H9 (cell line): ENCODE results near the gene HOXD4. TPM values are rescaled to one million over a fixed set of nuclear protein-coding genes. Genes with fewer than 3 reads are reported as not detected.

Experiments used
- DNase-seq: peaks from one replicate; pipeline ENCODE4 v3.0.0-alpha.2; 2017
- H2AFZ ChIP-seq: one replicate; pipeline ENCODE4 v1.6.1; 2013; ENCODE audit warnings: mild to moderate bottlenecking, low read length, control low read depth, moderate library complexity
- H2AK5ac ChIP-seq: 2 replicates; pipeline ENCODE4 v1.6.1; 2013; ENCODE audit warnings: low read length, control low read depth, mixed read lengths; ENCODE audit not compliant: insufficient read length
- H2BK120ac ChIP-seq: one replicate; pipeline ENCODE4 v1.6.1; 2013; ENCODE audit warnings: low read depth, mild to moderate bottlenecking, low read length, control low read depth, inconsistent platforms; ENCODE audit not compliant: poor library complexity, severe bottlenecking
- H2BK12ac ChIP-seq: 2 replicates; pipeline ENCODE4 v1.6.1; 2013; ENCODE audit warnings: low read length, control low read depth, mixed read lengths, low read depth; ENCODE audit not compliant: insufficient read length
- H2BK15ac ChIP-seq: 2 replicates; pipeline ENCODE4 v1.6.1; 2013; ENCODE audit warnings: low read depth, low read length, control low read depth
- H2BK20ac ChIP-seq: one replicate; pipeline ENCODE4 v1.6.1; 2013; ENCODE audit warnings: low read depth, mild to moderate bottlenecking, low read length, control low read depth, inconsistent platforms; ENCODE audit not compliant: poor library complexity, severe bottlenecking
- H2BK5ac ChIP-seq: 2 replicates; pipeline ENCODE4 v1.6.1; 2013; ENCODE audit warnings: low read length, control low read depth, mixed read lengths; ENCODE audit not compliant: insufficient read length
- H3K14ac ChIP-seq: 2 replicates; pipeline ENCODE4 v1.6.1; 2013; ENCODE audit warnings: low read length, control low read depth; ENCODE audit not compliant: insufficient read depth
- H3K18ac ChIP-seq: 2 replicates; pipeline ENCODE4 v1.6.1; 2013; ENCODE audit warnings: low read depth, mild to moderate bottlenecking, mixed read lengths, low read length, control low read depth; ENCODE audit not compliant: insufficient read length
- H3K23ac ChIP-seq: 2 replicates; pipeline ENCODE4 v1.6.1; 2013; ENCODE audit warnings: low read length, control low read depth, mixed read lengths, low read depth; ENCODE audit not compliant: insufficient read length
- H3K23me2 ChIP-seq: 2 replicates; pipeline ENCODE4 v1.6.1; 2013; ENCODE audit warnings: low read depth, mild to moderate bottlenecking, mixed read lengths, low read length, control low read depth; ENCODE audit not compliant: insufficient read length, poor library complexity, severe bottlenecking
- H3K27ac ChIP-seq: 2 replicates; pipeline ENCODE4 v1.5.1; 2013; ENCODE audit warnings: low read length, control low read depth, mixed read lengths, low read depth; ENCODE audit not compliant: insufficient read length
- H3K27me3 ChIP-seq: 2 replicates; pipeline ENCODE4 v1.6.1; 2013; ENCODE audit warnings: low read length, control low read depth, inconsistent platforms; ENCODE audit not compliant: insufficient read depth
- H3K4ac ChIP-seq: 2 replicates; pipeline ENCODE4 v1.6.1; 2013; ENCODE audit warnings: low read depth, mild to moderate bottlenecking, control low read depth, inconsistent platforms, low read length, moderate library complexity
- H3K4me1 ChIP-seq: 2 replicates; pipeline ENCODE4 v1.6.1; 2013; ENCODE audit warnings: low read length, control low read depth, inconsistent platforms; ENCODE audit not compliant: insufficient read depth
- H3K4me2 ChIP-seq: 2 replicates; pipeline ENCODE4 v1.6.1; 2013; ENCODE audit warnings: low read length, control low read depth, mixed read lengths; ENCODE audit not compliant: insufficient read length, insufficient read depth
- H3K56ac ChIP-seq: 2 replicates; pipeline ENCODE4 v1.6.1; 2013; ENCODE audit warnings: low read depth, mild to moderate bottlenecking, mixed read lengths, low read length, control low read depth; ENCODE audit not compliant: insufficient read length
- H3K79me1 ChIP-seq: 2 replicates; pipeline ENCODE4 v1.6.1; 2013; ENCODE audit warnings: low read depth, mild to moderate bottlenecking, moderate library complexity, low read length, control low read depth, inconsistent platforms; ENCODE audit not compliant: insufficient read depth, poor library complexity, severe bottlenecking
- H3K79me2 ChIP-seq: 2 replicates; pipeline ENCODE4 v1.6.1; 2013; ENCODE audit warnings: low read length, control low read depth, inconsistent platforms; ENCODE audit not compliant: insufficient read depth
- H3K9ac ChIP-seq: 2 replicates; pipeline ENCODE4 v1.6.1; 2013; ENCODE audit warnings: low read length, control low read depth, mixed read lengths; ENCODE audit not compliant: insufficient read length; ENCODE audit errors: extremely low read depth
- H3K9me3 ChIP-seq: one replicate; pipeline ENCODE4 v1.6.1; 2013; ENCODE audit warnings: low read depth, low read length, inconsistent platforms; ENCODE audit not compliant: control insufficient read depth
- H3T11ph ChIP-seq: one replicate; pipeline ENCODE4 v1.6.1; 2013; ENCODE audit warnings: mild to moderate bottlenecking, low read length, control low read depth, inconsistent platforms
- H4K20me1 ChIP-seq: one replicate; pipeline ENCODE4 v1.6.1; 2013; ENCODE audit not compliant: control insufficient read depth, insufficient read length, insufficient read depth
- H4K5ac ChIP-seq: 2 replicates; pipeline ENCODE4 v1.6.1; 2013; ENCODE audit warnings: low read depth, mild to moderate bottlenecking, mixed read lengths, low read length, control low read depth; ENCODE audit not compliant: insufficient read length
- H4K8ac ChIP-seq: replicated peaks from 2 replicates; pipeline ENCODE4 v1.6.1; 2013; ENCODE audit warnings: low read length, control low read depth, mixed read lengths, low read depth; ENCODE audit not compliant: insufficient read length
- H4K91ac ChIP-seq: 2 replicates; pipeline ENCODE4 v1.6.1; 2013; ENCODE audit warnings: low read depth, mild to moderate bottlenecking, moderate library complexity, mixed read lengths, low read length, control low read depth; ENCODE audit not compliant: insufficient read length
- H3K27ac Mint-ChIP-seq, 3 experiments: 2 replicates in 2 of 3; 3 replicates in 1 of 3; pipeline ENCODE4 v1.8.0; 2020 to 2021; ENCODE audit warnings: mixed read lengths in 3 of 3, mild to moderate bottlenecking in 1 of 3, moderate library complexity in 1 of 3
- H3K27me3 Mint-ChIP-seq: 2 replicates; pipeline ENCODE4 v1.8.0; 2021; ENCODE audit warnings: low read depth, mild to moderate bottlenecking, moderate library complexity, mixed read lengths
- H3K36me3 Mint-ChIP-seq, 3 experiments: 2 replicates in 2 of 3; 3 replicates in 1 of 3; pipeline ENCODE4 v1.8.0; 2020 to 2021; ENCODE audit warnings: low read depth in 3 of 3, mixed read lengths in 3 of 3; ENCODE audit not compliant: insufficient read depth in 1 of 3
- H3K4me1 Mint-ChIP-seq, 2 experiments: 2 replicates each; pipeline ENCODE4 v1.8.0; 2020; ENCODE audit warnings: mixed read lengths in 2 of 2
- H3K4me3 Mint-ChIP-seq, 2 experiments: 2 replicates in 1 of 2; 3 replicates in 1 of 2; pipeline ENCODE4 v1.8.0; 2020 to 2021; ENCODE audit warnings: mild to moderate bottlenecking in 2 of 2, mixed read lengths in 2 of 2, moderate library complexity in 1 of 2
- H3K9me3 Mint-ChIP-seq, 2 experiments: 2 replicates in 1 of 2; 3 replicates in 1 of 2; pipeline ENCODE4 v1.8.0; 2020; ENCODE audit warnings: mild to moderate bottlenecking in 2 of 2, mixed read lengths in 2 of 2, moderate library complexity in 1 of 2
- WGBS: extraction: QIAGEN DNeasy Blood & Tissue Kit; methylation state at CpG from one replicate; pipeline ENCODE4 v1.1.7; 2013; ENCODE audit warnings: missing lambda C conversion rate, low lambda C conversion rate, mixed read lengths; ENCODE audit not compliant: insufficient read length; ENCODE audit errors: extremely low coverage; 5-methylcytosine and 5-hydroxymethylcytosine counted together
- total RNA-seq: library from RNA; stranded (reverse); gene quantifications from 2 replicates; pipeline ENCODE4 v1.2.1, GENCODE V29; 2021
- TF ChIP-seq, protein P1 (sequence below): fragments of 200-600 bp; sonication (generic); conservative IDR thresholded peaks from 3 replicates; pipeline ENCODE4 v1.8.0; 2021; ENCODE audit warnings: antibody characterized with exemption, mild to moderate bottlenecking

Gene HOXD4
- total RNA-seq, 1 experiment from 2014 or later: not detected

DNA sequence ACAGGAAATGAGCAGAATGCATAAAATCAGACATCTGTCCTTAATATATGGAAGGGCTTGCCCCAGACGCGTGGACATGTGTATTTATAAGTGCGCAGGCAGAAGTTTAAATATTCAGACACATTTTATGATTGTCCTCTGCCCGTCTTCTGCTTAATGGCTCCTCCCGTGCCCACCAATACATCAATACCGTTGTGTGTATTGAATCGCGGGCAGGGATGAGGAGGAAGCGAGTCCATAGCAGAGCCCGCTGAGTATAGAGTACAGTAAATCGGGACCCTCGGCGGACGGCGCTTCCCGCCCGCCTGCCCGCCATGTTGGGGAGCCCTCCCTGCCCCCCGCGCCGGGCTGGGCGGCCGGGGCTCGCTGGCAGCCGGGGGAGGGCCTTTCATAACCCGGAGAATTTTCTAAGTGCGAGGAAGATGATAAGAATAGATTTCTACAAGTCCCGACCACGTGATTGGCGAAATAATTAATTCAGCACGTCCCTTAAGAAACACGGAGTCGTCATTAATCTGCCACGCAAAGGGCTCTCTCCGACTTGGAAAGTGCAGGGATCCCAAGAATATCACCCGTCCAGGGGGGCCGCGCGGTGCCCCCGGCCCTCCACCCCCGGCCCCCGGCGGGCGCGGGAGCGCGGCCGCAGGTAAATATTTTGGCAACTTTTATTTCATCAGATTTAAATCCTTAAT lies 5.6 kb downstream of the HOXD4 start, which contains the start of gene HOXD3:
TSS of gene HOXD3 (plus strand) at position 501 of the 692 bp plus-strand sequence. CDS start 11,808 bp downstream, outside the sequence.
- Mint-ChIP-seq H3K27ac (no peak within 1 kb of the TSS), H3K4me3 (peak within 1 kb of the TSS in 1 of 2 experiments; percentile 8; a peak in 2 of 5 replicates), H3K4me1 (peaks cover 6 to 28% of the 10 kb centered on the region in 2 experiments; a peak in 3 of 4 replicates), H3K9me3 (peaks cover 0 to 5% of the 10 kb centered on the region in 2 experiments; a peak in 3 of 5 replicates), H3K27me3 (peaks cover 100% of the 10 kb centered on the region), H3K36me3 (no peaks in the 10 kb centered on the region; a peak in 1 of 7 replicates)
- Histone ChIP-seq H2BK120ac (no peak within 1 kb of the TSS), H3K27me3 (peaks cover 100% of the 10 kb centered on the region), H2AFZ (no peak within 1 kb of the TSS), H4K20me1 (peaks cover 2% of the 10 kb centered on the region), H2BK15ac (no peak within 1 kb of the TSS), H3K79me2 (no peaks in the 10 kb centered on the region), H3K23ac (no peak within 1 kb of the TSS), H3K79me1 (no peaks in the 10 kb centered on the region), H3T11ph (no peak within 1 kb of the TSS), H3K18ac (no peak within 1 kb of the TSS), H4K5ac (no peak within 1 kb of the TSS), H3K4me2 (no peak within 1 kb of the TSS), H3K23me2 (no peaks in the 10 kb centered on the region), H4K8ac (no peak within 1 kb of the TSS), H2BK5ac (no peak within 1 kb of the TSS), H3K14ac (no peak within 1 kb of the TSS), H2BK12ac (no peak within 1 kb of the TSS), H3K4ac (no peak within 1 kb of the TSS), H3K9ac (no peak within 1 kb of the TSS), H2BK20ac (no peak within 1 kb of the TSS), H3K56ac (no peak within 1 kb of the TSS), H2AK5ac (no peak within 1 kb of the TSS), H4K91ac (no peak within 1 kb of the TSS), H3K9me3 (no peaks in the 10 kb centered on the region), H3K4me1 (no peaks in the 10 kb centered on the region; the same call in 1 of the 2 replicates), H3K27ac (no peak within 1 kb of the TSS)
- DNase-seq: no peak
- TF ChIP-seq, protein P1, sequence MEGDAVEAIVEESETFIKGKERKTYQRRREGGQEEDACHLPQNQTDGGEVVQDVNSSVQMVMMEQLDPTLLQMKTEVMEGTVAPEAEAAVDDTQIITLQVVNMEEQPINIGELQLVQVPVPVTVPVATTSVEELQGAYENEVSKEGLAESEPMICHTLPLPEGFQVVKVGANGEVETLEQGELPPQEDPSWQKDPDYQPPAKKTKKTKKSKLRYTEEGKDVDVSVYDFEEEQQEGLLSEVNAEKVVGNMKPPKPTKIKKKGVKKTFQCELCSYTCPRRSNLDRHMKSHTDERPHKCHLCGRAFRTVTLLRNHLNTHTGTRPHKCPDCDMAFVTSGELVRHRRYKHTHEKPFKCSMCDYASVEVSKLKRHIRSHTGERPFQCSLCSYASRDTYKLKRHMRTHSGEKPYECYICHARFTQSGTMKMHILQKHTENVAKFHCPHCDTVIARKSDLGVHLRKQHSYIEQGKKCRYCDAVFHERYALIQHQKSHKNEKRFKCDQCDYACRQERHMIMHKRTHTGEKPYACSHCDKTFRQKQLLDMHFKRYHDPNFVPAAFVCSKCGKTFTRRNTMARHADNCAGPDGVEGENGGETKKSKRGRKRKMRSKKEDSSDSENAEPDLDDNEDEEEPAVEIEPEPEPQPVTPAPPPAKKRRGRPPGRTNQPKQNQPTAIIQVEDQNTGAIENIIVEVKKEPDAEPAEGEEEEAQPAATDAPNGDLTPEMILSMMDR: no peak
- no CpG with 5 or more reads among the region's 48 CpGs for WGBS
